BJ (cell line): Measurements from ENCODE around the gene TMEM151B. TPM values are rescaled to one million over a fixed set of nuclear protein-coding genes. Genes with fewer than 3 reads are reported as not detected.

ENCODE experiments used
- CTCF ChIA-PET: fragments of 350-600 bp; formaldehyde crosslinking; extraction: SDS; loops from one replicate; lab custom pipeline; 2021; ENCODE audit warnings: antibody characterized with exemption, inconsistent platforms; lab: Yijun Ruan, JAX
- POLR2A ChIA-PET: fragments of 300-600 bp; sonication (Branson Sonifier 250); formaldehyde crosslinking; extraction: SDS; loops from one replicate; lab custom pipeline; 2021; ENCODE audit warnings: antibody characterized with exemption; lab: Charles Lee
- DNase-seq: peaks from one replicate; pipeline ENCODE4 v3.0.0-alpha.2; 2011; ENCODE audit warnings: low read depth
- H3K27me3 ChIP-seq: 2 replicates; pipeline ENCODE4 v1.6.0; 2011; ENCODE audit warnings: low read length; ENCODE audit not compliant: control insufficient read depth, insufficient read depth
- H3K36me3 ChIP-seq: 2 replicates; pipeline ENCODE4 v1.5.1; 2011; ENCODE audit warnings: low read length; ENCODE audit not compliant: control insufficient read depth, insufficient read depth
- H3K4me3 ChIP-seq: 2 replicates; pipeline ENCODE4 v1.5.1; 2011; ENCODE audit warnings: low read depth, mild to moderate bottlenecking, control low read depth, low read length
- polyA plus RNA-seq: library from polyadenylated mRNA; depleted of rRNA; stranded (reverse); fragments of >200 nt; gene quantifications from 2 replicates; pipeline ENCODE4 v1.2.3, GENCODE V29; 2011
- TF ChIP-seq, protein P1 (sequence below): IDR thresholded peaks from 2 replicates; pipeline ENCODE4 v1.5.1; 2011; ENCODE audit warnings: low read depth, mild to moderate bottlenecking, control low read depth, inconsistent platforms, low read length, moderate library complexity; ENCODE audit not compliant: insufficient read depth

TMEM151B gene
- polyA plus RNA-seq, 1 experiment: not detected

DNA sequence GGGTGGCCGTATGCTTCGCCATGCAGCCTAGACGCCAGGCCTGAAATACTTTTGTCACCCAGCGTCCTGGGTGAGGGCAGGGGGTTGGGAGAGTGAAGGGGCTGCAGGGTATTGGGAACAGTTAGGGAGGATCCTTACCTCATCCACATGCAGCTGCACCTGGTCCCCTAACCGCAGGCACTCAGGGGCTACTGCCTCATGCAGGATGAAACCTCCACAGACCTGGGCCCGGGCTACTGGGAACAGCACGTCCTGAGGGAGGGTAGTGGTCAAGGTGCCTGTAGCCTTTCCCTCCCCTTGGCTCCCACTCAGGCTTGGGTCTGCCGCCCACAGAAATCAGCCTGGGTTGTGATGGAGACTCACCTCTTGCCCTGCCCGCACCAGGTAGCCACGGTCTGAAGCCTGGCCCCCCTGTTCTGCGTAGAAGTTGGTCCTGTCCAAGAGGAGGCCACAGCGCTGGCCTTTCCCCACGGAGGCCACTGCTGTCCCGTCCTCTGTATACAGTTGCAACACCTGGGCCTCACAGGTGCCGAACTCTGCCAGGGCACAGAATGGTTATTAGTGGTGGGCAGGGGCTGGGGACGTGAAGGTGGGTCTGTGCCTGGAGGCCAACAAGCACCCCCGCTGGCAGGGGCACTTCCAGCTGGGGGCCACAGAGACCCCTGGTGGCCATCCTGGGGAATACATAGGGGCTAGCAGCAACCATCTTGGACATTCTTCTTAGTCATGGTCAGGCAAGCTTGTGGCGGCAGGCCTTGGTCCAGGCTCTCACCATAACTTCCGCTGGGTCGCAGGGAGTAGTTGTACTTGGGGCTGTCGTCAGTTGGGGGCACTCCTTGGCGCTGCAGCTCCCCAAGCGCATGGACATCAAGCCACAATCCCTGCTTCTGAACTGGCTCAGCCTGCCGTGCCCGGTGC, 34.3 kb downstream of the TMEM151B start:
- ChIA-PET CTCF (interaction anchor here (0.6 to 5.8 kb wide), 19 partner anchors 9 to 140 kb away, joined by 3 to 47 read pairs (median 4); partner anchors contain the start of genes AARS2 and SPATS1), POLR2A (no interaction called here)
- Histone ChIP-seq H3K4me3 (no peak overlapping the region), H3K36me3 (peaks cover 50% of the 10 kb centered on the region), H3K27me3 (no peaks in the 10 kb centered on the region)
- no peak for DNase-seq
- TF ChIP-seq, protein P1, sequence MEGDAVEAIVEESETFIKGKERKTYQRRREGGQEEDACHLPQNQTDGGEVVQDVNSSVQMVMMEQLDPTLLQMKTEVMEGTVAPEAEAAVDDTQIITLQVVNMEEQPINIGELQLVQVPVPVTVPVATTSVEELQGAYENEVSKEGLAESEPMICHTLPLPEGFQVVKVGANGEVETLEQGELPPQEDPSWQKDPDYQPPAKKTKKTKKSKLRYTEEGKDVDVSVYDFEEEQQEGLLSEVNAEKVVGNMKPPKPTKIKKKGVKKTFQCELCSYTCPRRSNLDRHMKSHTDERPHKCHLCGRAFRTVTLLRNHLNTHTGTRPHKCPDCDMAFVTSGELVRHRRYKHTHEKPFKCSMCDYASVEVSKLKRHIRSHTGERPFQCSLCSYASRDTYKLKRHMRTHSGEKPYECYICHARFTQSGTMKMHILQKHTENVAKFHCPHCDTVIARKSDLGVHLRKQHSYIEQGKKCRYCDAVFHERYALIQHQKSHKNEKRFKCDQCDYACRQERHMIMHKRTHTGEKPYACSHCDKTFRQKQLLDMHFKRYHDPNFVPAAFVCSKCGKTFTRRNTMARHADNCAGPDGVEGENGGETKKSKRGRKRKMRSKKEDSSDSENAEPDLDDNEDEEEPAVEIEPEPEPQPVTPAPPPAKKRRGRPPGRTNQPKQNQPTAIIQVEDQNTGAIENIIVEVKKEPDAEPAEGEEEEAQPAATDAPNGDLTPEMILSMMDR: peak; percentile 78

DNA sequence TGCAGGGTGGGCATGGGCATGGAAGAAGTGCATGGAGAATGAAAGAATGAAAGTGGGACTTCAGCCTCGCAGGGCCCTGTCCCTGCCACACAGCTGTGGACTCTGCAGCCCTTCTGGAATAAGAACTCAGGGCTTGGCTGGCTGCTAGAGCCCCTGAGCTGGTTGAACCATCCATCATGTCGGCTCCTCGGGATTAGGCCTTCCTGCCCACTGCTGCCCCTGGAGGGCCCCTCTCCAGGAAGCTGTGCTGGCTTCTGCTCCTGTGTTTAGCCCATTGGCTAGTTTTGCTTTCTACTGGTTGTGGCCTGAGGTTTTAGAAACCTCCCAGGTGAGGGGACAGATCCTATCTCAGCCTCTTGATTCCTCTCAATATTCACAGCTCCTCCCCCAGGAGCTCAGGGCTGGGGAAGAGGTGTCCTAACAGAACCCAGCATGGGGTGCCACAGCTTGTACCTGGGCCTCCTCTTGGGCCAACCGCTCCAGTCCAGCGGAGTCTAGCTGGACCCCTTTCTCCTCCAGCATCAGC, 35.0 kb downstream of the TMEM151B start:
- DNase-seq: no peak
- H3K4me3 ChIP-seq: no peak overlapping the region
- no peaks in the 10 kb centered on the region for H3K27me3 ChIP-seq
- TF ChIP-seq, protein P1: no peak
- POLR2A ChIA-PET: no interaction called here
- H3K36me3 ChIP-seq: peaks cover 51% of the 10 kb centered on the region
- CTCF ChIA-PET: interaction anchor here (0.6 to 5.8 kb wide), 18 partner anchors 8 to 141 kb away, joined by 3 to 47 read pairs (median 4); partner anchors contain the start of genes AARS2 and SPATS1

DNA sequence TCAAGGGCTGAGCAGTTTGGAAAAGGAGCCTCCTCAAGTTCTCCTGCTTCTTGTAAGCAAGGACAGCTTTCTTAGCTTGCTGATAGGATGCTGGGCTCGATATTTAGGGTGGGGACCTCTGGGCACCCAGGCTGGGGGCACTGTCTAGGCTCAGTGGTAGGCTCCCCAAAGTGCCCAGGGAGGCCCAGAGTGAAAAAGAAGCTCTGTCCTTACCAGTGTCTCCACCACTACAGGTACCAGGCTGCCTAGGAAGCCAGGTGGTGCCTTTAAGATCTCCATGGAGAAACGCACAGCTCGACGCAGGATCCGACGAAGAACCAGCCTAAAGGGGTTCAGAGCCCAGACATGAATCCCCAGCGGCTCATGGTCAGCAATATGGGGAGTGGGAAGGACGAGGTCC, 36.5 kb downstream of the TMEM151B start:
- Histone ChIP-seq H3K36me3 (peaks cover 58% of the 10 kb centered on the region), H3K4me3 (no peak overlapping the region), H3K27me3 (no peaks in the 10 kb centered on the region)
- TF ChIP-seq, protein P1: no peak
- ChIA-PET POLR2A (no interaction called here), CTCF (interaction anchor here (0.8 to 5.5 kb wide), 2 partner anchors 8 to 39 kb away, joined by 3 to 38 read pairs; no protein-coding TSS in a partner anchor)
- no peak for DNase-seq

DNA sequence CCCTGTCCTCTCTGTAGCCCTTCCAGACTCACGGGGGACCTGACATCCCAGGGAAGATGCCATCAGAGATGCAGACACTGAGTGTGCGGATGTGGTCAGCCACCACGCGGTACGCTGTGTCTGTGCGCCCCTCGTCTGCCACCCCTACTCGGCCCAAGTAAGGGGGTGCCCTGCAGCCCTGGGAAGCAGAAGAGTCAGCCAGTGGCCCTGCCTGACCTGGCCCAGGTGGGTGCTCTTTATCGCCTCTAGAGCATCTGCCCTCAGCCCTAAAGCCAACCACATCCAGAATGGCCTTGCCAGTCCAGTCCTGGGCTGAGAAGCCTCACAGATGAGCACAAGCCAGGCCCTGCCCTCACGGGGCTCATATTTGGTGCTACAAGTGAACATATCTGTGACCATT, 37.0 kb downstream of the TMEM151B start:
- Histone ChIP-seq H3K36me3 (peaks cover 53% of the 10 kb centered on the region), H3K27me3 (no peaks in the 10 kb centered on the region), H3K4me3 (no peak overlapping the region)
- TF ChIP-seq, protein P1: no peak
- ChIA-PET POLR2A (no interaction called here), CTCF (interaction anchor here (0.8 to 1.2 kb wide), 2 partner anchors 9 to 39 kb away, joined by 3 read pairs; no protein-coding TSS in a partner anchor)
- no peak for DNase-seq

DNA sequence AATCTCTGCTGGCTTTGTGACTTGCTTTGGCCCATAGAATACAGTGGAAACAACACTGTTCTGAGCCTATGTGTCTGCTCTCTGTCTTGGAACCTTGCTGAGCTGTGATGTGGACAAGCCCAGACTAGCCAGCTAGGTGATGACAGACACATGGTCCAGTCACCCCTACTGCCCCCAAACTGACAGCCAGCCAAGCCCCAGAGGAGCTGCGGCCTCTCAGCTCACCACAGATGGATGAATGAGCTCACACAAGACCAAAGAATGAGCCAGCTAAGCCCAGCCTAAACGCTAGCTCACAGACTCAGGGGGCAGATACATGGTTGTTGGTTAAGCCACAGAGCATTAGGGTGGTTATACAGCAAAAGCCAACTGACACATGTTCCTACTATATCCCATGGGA, 38.8 kb downstream of the TMEM151B start:
- ChIA-PET CTCF (interaction anchor here (0.6 to 1.5 kb wide), 5 partner anchors 24 to 136 kb away, joined by 3 to 8 read pairs (median 4); partner anchors contain the start of gene SLC29A1), POLR2A (no interaction called here)
- no peaks in the 10 kb centered on the region for H3K27me3 ChIP-seq
- TF ChIP-seq, protein P1: no peak
- no peak overlapping the region for H3K4me3 ChIP-seq
- DNase-seq: peak; percentile 8
- peaks cover 38% of the 10 kb centered on the region for H3K36me3 ChIP-seq
